DMS153 treated with DMSO at 0.1 percent for 48 hours (cell line): ENCODE data around the gene PARD3B.
"Not testable (repeated sequence)": the region's sequence is repeated elsewhere in the genome, so short reads cannot be mapped to it uniquely, and the experiment has no call there.

Source experiments
- DNase-seq: peaks from one replicate; lab custom pipeline; 2025; ENCODE audit not compliant: unreplicated experiment; lab: John Stamatoyannopoulos, UW

PARD3B gene

GRCh38 chr2:205483095-205483494 is 937.8 kb downstream of the PARD3B start:
- DNase-seq, result no peak

- no peak for DNase-seq
These were observed 938.9 kb downstream of the PARD3B start for GRCh38 chr2:205484215-205484614.

- DNase-seq, result no peak
These were observed 939.5 kb downstream of the PARD3B start for GRCh38 chr2:205484764-205485163.

GRCh38 chr2:205493528-205493927 is 948.3 kb downstream of the PARD3B start:
- not testable (repeated sequence) for DNase-seq

DNA sequence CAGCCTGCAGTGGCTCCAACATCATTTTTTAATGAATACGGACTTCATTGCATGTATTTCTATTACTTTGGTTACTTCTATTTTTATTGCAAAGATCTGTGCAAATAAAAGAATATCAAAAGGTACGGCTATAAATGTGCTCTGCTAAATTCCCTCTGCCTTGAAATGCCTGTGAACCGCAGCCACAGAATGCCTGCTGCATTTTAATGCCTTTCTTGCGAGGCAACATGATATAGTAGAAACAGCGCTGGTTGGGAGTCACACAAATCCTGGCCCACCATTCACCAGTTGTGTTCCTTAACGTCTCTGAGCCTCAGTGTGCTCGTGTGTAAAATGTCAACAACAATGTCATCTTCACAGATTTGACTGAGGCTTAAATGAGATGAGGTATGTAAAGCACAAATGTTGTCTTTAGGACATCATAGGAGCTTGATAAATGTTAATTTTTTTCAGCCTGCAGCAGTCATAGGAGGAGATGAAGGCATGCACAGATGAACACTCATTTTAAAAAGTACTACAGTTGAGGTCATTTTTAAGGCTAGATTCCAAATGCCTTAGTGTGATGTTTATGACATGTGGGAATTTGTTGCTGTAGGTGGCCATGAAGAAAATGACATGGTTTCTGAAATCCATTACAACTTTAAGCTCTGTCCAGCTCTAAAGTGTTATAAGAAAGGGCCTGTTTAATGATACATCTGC is 949.4 kb downstream of the PARD3B start:
- DNase-seq, result no peak

DNA sequence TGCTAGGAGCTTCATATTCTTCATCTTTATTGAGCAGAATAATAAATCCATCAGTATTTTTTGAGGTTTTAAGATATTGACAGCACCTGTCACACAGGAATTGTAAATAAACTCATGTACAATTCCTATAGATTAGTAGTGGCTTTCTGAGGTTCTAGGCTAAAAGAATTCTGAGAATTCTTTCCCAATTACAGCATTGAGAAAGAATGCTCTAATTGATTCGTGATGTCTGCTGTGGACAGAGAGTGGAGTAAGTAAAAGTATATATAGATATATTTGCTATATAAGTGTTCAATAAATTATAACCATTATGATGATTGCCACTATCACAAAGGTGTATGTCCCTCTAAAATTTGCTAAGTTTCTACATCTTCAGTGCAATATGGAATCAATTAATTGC is 950.5 kb downstream of the PARD3B start:
- no peak for DNase-seq

- DNase-seq, result no peak
These were observed 951.1 kb downstream of the PARD3B start for GRCh38 chr2:205496370-205496769.

- DNase-seq, result no peak
These were observed 951.5 kb downstream of the PARD3B start for GRCh38 chr2:205496772-205497171.

- no peak for DNase-seq
These were observed 953.7 kb downstream of the PARD3B start for GRCh38 chr2:205499006-205499405.

DNA sequence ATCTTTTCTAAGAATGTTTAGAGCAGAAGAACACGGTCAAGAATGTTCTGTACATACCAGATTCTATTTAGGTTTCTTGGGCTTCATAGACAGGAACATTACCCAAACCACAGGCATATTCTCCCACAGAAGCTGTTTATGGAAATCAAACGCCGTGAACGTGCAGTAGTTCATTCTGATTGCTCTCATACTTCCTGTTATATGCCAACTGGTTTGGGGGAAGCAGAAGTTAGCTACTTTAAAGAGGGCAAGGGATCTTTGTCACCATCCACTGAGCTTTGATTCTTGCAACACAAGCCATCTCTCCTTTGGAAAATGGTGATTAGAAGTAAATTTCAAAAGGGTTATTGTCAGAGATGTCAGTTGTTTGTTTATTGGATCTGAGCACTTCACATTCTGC is 954.8 kb downstream of the PARD3B start:
- no peak for DNase-seq

GRCh38 chr2:205500951-205501350 is 955.7 kb downstream of the PARD3B start:
- no peak for DNase-seq

DNA sequence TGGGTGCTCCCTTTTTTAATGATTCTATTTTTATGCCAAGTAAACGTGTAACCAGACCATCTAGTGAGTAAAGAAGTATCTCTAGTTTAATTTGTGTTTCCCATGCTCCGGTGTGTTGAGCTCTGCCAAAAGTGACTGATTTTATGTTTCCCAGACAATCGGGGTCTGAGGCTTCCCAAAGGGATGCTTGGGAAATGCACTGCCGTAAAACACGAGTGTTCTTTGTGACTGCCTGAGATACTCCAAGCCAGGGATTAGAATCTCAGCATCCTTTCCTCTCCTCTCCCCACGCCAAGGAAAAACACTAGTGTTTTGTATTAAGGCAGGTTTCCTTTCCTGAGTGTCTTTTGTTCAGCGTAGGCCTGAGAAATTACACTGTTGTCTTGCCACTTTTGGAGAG is 956.6 kb downstream of the PARD3B start:
- DNase-seq, result no peak

DNA sequence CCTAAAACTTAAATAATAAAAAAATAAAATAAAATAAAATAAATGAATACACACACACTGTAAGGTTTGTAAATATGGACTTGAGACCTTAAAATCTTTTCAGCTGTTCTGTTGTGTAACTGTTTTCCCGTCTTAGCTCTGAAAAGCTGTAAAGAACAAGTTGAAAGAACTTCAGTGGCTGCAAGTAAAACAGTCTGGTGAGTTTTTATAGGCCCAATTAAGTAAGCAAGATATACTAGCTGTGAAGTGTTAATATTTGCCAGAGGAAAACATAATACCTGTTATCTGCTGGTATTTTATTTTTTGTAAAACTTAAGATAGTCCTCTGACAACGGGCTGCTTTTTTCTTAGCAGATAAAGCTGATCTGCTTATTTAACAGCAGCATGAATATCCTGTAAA is 960.1 kb downstream of the PARD3B start:
- DNase-seq, result no peak

GRCh38 chr2:205509655-205510054 is 964.4 kb downstream of the PARD3B start:
- no peak for DNase-seq

DNA sequence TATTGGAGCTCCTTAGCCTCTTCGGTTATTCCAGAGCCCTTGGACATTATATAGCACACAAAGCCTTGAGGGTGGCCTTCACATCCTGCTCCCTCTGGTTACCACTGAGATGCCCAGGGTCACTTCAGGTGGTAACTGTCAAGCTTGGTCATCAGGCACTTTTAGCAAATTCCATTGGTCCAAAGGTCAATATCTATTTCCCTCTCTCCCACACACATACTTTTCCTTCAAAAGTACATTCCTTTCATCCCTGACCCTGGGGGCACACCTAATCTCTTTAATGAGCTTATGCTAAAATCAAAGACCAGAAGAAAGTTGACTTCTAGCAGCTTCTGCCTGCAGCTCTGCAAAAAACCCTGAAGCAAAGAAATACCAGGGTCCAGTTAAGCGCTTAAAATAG is 965.1 kb downstream of the PARD3B start:
- no peak for DNase-seq

- DNase-seq, result no peak
These were observed 965.9 kb downstream of the PARD3B start for GRCh38 chr2:205511221-205511620.

DNA sequence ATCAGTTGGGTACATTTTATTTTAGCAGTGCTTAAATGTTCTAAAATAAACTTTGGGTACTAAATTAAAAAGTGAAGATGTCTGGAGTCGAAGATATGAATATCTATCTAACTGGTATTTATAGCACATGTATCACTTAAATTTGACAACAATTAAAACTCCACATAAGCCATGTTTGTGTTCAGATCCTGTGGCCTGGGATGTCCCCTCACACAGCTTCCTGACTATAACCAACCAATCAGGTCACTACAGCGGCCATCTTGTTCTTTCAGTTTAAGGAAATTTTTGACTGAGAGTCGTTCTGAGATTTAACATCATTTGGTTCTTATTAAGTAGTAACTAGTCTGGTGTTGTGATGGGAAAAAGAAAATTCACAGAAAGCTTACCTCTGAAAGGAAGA is 966.4 kb downstream of the PARD3B start:
- no peak for DNase-seq

DNA sequence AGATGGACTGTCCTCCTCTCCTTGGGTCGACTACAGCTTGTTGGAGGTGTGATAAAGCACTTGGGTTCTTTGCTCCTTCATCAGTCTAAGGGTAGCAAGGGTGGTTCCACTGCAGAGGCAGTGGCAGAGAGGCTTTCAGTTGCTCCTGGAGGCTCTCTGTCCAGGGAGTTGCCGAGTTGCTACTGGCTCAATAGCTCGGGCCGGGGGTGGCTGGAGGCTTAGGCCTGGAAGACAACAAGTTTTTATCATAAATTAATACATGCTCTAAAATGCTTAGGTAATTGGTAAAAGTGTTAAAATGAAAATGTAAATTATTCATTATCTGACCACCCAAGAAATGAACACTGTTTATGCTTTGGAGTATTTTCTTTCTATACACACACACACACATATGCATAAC is 975.0 kb downstream of the PARD3B start:
- no peak for DNase-seq

DNA sequence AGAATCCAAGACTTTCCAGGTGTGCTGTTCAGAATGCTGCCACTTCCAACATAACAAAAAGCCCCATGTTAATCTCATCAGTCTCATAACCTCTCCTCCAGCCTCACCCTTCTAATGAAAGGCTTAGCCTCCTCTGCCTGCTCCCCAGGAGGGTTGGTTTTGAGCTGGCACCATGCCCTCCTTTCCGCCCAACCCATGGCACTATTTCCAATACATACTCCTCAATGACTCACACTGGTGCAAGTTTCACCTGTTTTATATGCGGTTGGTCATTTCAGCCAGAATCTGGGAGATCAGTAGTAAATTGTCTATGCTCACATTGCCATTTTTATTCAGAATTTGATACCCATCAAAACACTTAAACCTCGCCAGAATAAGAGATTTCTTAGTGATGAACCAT is 979.4 kb downstream of the PARD3B start:
- no peak for DNase-seq

- DNase-seq, result no peak
These were observed 982.5 kb downstream of the PARD3B start for GRCh38 chr2:205527801-205528200.

- no peak for DNase-seq
These were observed 985.8 kb downstream of the PARD3B start for GRCh38 chr2:205531072-205531471.

- no peak for DNase-seq
These were observed 986.3 kb downstream of the PARD3B start for GRCh38 chr2:205531489-205532148.

DNA sequence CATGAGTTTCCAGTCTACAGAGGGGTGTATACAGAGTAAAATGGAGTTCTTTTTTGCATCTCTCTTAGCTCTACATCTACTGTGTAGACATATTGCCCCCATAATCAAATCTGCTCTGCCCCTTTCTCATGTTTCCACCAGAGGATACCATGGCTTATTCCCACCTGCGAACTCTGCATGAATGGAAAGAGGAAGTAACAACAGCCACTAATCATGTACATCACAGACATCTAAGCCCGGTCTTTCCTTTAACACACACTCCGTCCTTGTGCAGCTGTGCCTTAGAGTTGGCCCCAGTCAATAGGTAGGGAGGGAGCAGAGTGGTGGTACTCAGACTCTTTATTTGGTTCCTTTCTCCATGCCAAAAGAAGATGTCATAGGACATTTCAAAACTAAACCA is 989.7 kb downstream of the PARD3B start:
- no peak for DNase-seq
